ENCODE data around the gene MZF1. TPM values are rescaled to one million over a fixed set of nuclear protein-coding genes. Genes with fewer than 3 reads are reported as not detected.

MZF1 gene
- total RNA-seq, 2 donors from 2014 or later: 10.0 to 14.0 TPM

GRCh38 chr19:58518256-58519086 is 54.7 kb downstream of the MZF1 start:
- DNase-seq (ENCODE audit: low spot score): no peak
- intact Hi-C loops (cut with DNase I): no loop called here

- intact Hi-C loops (cut with DNase I): no loop called here
- DNase-seq (ENCODE audit: low spot score): no peak
These were observed 55.9 kb downstream of the MZF1 start for GRCh38 chr19:58516964-58517833.

- no peak for DNase-seq (ENCODE audit: low spot score)
- intact Hi-C loops (cut with DNase I): no loop called here
These were observed 56.8 kb downstream of the MZF1 start for GRCh38 chr19:58516246-58516836.

GRCh38 chr19:58515259-58515658 is 57.9 kb downstream of the MZF1 start:
- intact Hi-C loops (cut with DNase I): no loop called here
- no peak for DNase-seq (ENCODE audit: low spot score)

- intact Hi-C loops (cut with DNase I): no loop called here
- no peak for DNase-seq (ENCODE audit: low spot score)
These were observed 58.5 kb downstream of the MZF1 start for GRCh38 chr19:58514564-58515022.

GRCh38 chr19:58513694-58514563 is 59.2 kb downstream of the MZF1 start:
- peak; percentile 98 for DNase-seq (ENCODE audit: low spot score)
- intact Hi-C loops (cut with DNase I): no loop called here

- intact Hi-C loops (cut with DNase I): no loop called here
- no peak for DNase-seq (ENCODE audit: low spot score)
These were observed 59.9 kb downstream of the MZF1 start for GRCh38 chr19:58513213-58513693.

Small RNA genes within 50 kb of the gene (microRNA-seq; reads per million reads assigned to microRNA genes)
- 0 to 0.26 reads per million in 2 donors for gene MIR6807 (ENCODE audit: borderline microRNAs expressed in 2 of 2)

Other genes with a start within 250 kb of the MZF1 start
- 1 to 10 TPM; 2.5 to 2.6 TPM for gene ZSCAN22, start 246.3 kb downstream of the MZF1 start, total RNA-seq
- gene A1BG, start 219.8 kb downstream of the MZF1 start, total RNA-seq: 10 to 100 TPM; 11.7 to 17.5 TPM
- under 1 TPM; 0.14 to 0.69 TPM for gene ZNF497, start 210.6 kb downstream of the MZF1 start, total RNA-seq
- gene ZNF837, start 192.3 kb downstream of the MZF1 start, total RNA-seq: 1 to 10 TPM in 1 of 2 donors, under 1 TPM in 1; 0.86 to 1.0 TPM
- gene RPS5, start 186.1 kb downstream of the MZF1 start, total RNA-seq: 100 to 1,000 TPM; 714 to 768 TPM
- not detected for gene RNF225, start 177.7 kb downstream of the MZF1 start, total RNA-seq
- gene ZNF584, start 164.7 kb downstream of the MZF1 start, total RNA-seq: 10 to 100 TPM in 1 of 2 donors, 1 to 10 TPM in 1; 7.3 to 11.7 TPM
- gene ZNF132, start 133.2 kb downstream of the MZF1 start, total RNA-seq: 1 to 10 TPM; 2.9 to 3.8 TPM
- gene ZNF324B, start 121.7 kb downstream of the MZF1 start, total RNA-seq: 1 to 10 TPM; 5.1 to 5.4 TPM
- gene ZNF324, start 106.3 kb downstream of the MZF1 start, total RNA-seq: 1 to 10 TPM; 7.0 to 7.8 TPM
- gene ZNF446, start 97.0 kb downstream of the MZF1 start, total RNA-seq: 1 to 10 TPM; 4.8 to 6.0 TPM
- 1 to 10 TPM; 7.6 to 7.9 TPM for gene SLC27A5, start 61.3 kb downstream of the MZF1 start, total RNA-seq
- gene ZBTB45, start 53.5 kb downstream of the MZF1 start, total RNA-seq: 10 to 100 TPM; 11.8 to 12.1 TPM
- gene TRIM28, start 29.3 kb downstream of the MZF1 start, total RNA-seq: 100 to 1,000 TPM; 159 to 168 TPM
- gene CHMP2A, start 18.2 kb downstream of the MZF1 start, total RNA-seq: 100 to 1,000 TPM in 1 of 2 donors, 10 to 100 TPM in 1; 96.9 to 103 TPM
- gene UBE2M, start 14.7 kb downstream of the MZF1 start, total RNA-seq: 10 to 100 TPM; 53.3 to 60.0 TPM

Measured in posterior vena cava (tissue), 2 donors.